NCI-H146 treated with DMSO at 0.1 percent for 48 hours (cell line): ENCODE data around the gene SERPINC1.
"Not testable (repeated sequence)": the region's sequence is repeated elsewhere in the genome, so short reads cannot be mapped to it uniquely, and the experiment has no call there.

ENCODE experiments used
- DNase-seq: peaks from one replicate; lab custom pipeline; 2025; ENCODE audit not compliant: unreplicated experiment; lab: John Stamatoyannopoulos, UW

SERPINC1 gene

GRCh38 chr1:173917149-173917548, at the start of gene SERPINC1:
SERPINC1 (minus strand) TSS chr1:173917327; CDS start chr1:173917259, 68 bp downstream.
- no peak for DNase-seq

DNA sequence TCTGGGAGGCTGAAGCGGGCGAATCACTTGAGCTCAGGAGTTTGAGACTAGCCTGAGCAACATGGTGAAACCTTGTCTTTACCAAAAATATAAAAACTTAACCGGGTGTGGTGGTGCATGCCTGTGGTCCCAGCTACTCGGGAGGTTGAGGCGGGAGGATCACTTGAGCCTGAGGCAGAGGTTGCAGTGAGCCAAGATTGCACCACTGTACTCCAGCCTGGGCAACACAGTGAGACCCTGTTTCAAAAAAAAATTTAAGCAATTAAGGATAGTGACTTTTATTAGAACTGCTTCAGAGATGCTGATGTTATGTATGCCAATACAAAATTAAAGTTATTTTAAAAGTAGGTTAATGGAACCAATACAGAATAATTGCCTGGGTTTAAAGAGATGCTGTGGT, 48.8 kb upstream of the SERPINC1 start:
- not testable (repeated sequence) for DNase-seq

GRCh38 chr1:173963477-173963876, 46.4 kb upstream of the SERPINC1 start:
- no peak for DNase-seq

- no peak for DNase-seq
Observed at GRCh38 chr1:173960625-173961024, 43.5 kb upstream of the SERPINC1 start.

GRCh38 chr1:173954179-173954578, 37.1 kb upstream of the SERPINC1 start:
- no peak for DNase-seq

DNA sequence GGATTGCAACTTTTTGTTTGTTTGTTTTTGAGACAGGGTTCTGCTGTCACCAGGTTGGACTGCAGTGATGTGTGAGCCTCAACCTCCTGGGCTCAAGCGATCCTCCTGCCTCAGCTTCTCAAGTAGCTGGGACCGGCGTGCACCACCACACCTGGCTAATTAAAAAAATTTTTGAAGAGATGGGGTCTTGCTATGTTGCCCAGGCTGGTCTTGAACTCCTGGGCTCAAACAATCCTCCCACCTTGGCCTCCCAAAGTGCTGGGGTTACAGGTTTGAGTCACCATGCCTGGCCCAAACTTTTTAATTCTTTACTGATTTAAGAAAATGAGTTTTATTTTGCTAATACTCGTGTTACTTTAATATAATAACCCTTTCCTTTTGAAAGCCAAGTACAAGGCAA, 31.5 kb upstream of the SERPINC1 start:
- DNase-seq: no peak

- DNase-seq: no peak
Observed at GRCh38 chr1:173946380-173946921, 29.3 kb upstream of the SERPINC1 start.

- no peak for DNase-seq
Observed at GRCh38 chr1:173937062-173937461, 19.9 kb upstream of the SERPINC1 start.

GRCh38 chr1:173934440-173934839, 17.3 kb upstream of the SERPINC1 start:
- DNase-seq: no peak

DNA sequence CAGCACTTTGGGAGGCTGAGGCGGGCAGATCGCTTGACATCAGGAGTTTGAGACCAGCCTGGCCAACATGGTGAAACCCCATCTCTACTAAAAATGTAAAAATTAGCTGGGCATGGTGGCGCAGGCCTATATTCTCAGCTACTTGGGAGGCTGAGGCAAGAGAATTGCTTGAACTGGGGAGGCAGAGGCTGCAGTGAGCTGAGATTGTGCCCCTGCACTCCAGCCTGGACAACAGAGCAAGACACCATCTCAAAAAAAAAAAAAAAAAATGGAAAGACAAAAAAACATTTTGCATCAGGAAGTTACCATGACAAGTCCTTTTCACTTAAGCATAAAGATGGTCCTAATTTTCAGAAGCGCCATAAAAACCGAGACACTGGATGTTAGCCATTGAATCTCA, 13.4 kb upstream of the SERPINC1 start:
- DNase-seq: not testable (repeated sequence)

DNA sequence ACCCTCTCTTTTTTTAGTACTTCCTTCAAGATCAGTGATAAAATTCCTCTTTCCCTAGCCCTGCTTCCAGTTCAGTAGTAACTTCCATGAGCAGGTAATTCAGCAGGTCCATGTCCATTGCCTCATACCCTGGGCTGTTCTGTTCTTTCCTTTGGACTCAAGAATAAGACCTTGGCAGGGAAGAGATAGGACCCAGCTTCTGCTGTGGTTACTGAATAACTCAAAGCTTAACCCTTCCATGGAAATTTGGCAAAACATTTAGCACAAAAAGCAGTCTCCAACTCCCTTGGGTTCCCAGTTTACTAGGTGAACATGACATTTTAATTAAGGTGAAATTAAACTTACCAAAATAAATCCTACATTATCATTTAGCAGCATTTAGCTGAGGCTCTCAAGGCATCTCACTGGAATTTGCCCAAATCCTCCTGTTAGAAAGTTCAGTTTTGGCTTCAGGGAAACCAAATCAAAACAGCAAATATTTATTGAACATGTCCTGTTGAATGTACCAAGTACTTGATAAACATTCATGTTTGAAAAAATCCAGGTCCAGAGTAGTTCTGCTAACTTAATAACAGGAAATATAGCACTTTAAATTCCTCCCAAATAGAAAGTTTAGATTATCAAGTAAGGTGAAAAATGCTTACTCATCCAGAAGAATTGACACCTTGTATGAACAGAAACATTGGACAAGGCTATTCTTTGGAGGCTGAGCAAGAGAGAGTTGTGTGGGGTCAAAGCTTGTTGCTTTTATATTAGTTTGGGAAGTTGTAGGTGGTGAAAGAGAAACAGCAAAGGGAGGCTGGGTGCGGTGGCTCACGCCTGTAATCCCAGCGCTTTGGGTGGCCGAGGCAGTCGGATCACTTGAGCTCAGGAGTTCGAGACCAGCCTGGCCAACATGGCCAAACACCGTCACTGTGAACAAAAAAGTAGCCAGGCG, 8.4 kb upstream of the SERPINC1 start:
- no peak for DNase-seq

- DNase-seq: no peak
Observed at GRCh38 chr1:173920861-173921260, 3.7 kb upstream of the SERPINC1 start.

DNA sequence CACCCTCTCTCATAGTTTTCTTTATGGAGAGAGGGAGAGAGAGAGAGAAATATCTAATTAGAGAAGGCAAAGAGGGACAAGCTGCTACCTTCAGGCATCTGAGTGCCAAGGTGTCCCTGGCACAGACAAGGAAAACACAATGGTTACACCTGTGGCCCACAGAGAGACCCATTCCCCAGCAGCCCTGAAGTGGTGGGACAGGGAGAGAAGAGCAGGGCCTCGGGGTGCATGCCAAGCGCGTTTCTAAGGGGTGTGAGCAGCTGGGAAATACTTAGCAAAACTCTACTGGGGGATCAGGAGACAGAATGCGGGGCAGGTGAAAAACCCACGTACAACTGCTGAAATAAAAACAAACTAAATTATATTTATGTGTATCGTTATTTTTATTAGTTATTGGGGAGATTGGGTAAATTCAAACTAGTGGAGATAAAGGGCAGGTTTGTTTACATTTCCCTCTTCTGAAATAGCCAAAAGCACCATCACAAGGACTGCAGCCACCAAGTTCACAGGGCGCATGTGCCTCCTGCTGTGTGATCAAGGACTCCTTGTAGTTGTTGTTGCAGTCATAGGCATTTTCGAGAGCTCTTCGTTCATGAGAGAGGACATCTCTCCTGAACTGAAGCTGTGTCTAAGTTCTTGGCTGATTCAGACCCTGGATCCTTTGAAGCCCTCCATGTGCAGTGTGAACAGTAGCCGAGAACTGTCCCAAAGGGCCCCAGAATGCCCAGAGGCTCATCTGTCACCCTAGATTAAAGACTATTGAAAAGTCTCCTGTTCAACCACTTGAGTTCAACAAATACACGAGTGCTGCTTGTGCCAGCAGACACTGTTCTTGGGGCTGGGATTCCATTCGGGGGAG, 737 bp upstream of the SERPINC1 start:
- DNase-seq: no peak

DNA sequence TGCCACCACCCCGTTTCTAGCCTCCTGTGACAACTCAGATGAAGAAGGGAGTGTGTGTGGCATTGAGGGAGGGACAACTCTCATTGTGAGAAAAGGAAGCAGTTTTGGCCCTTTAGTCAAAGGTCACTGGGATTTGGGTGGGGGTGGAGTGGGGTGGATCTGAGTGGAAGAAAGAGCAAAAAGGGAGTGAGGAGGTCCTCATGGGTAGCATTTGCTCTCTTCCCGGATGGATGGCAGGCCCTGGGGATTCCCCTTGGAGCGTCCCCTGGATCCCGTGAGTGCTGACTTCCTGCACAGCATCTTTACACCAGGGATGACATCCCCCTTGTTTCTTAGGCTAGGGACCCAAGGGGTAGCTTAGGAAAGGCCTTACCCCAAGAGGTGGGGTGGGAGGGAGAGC, 460 bp downstream of the SERPINC1 start:
- no peak for DNase-seq

GRCh38 chr1:173915596-173915995, 1.5 kb downstream of the SERPINC1 start:
- DNase-seq: no peak

GRCh38 chr1:173914366-173914871, 2.7 kb downstream of the SERPINC1 start:
- no peak for DNase-seq

DNA sequence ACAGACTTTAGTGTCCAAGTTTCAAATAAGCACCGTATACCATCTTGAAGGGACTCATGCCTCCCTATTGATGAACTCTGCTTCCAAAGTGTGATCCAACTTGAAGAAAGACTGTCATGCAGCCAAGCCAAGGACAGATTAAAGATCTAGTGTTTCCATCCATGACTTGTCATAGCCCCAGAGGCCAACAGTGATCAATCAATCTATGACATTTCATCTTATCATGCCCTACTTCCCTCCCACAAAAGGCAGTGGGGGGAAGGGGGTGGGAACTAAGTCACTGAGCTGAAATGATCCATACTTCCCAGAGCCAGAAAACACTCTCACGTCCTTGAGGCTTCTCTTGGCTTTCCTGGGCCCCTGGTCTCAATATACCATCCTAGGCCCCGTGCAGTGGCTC, 4.0 kb downstream of the SERPINC1 start:
- DNase-seq: no peak

- DNase-seq: no peak
Observed at GRCh38 chr1:173903827-173904531, 13.1 kb downstream of the SERPINC1 start.

GRCh38 chr1:173900992-173901391, 16.1 kb downstream of the SERPINC1 start:
- no peak for DNase-seq

DNA sequence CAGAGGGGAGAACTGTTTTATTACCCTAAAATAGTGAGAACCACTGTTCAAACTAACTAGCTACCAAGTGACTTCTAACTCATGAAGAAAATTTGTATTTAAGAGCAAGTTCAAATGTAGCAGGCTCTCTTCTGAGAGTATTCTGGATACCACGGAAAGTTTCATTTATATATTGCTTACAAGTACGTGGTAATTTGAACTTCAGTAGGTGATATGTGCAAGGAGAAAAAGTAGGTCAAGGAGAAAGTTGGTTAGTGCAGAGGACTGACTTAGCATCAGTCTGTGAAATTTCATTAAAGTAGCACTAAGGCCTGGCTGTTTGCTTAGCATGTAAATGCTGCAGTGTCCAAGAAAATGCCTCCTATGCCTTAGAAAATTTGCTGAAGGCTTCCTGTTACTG, 16.7 kb downstream of the SERPINC1 start:
- DNase-seq: no peak

DNA sequence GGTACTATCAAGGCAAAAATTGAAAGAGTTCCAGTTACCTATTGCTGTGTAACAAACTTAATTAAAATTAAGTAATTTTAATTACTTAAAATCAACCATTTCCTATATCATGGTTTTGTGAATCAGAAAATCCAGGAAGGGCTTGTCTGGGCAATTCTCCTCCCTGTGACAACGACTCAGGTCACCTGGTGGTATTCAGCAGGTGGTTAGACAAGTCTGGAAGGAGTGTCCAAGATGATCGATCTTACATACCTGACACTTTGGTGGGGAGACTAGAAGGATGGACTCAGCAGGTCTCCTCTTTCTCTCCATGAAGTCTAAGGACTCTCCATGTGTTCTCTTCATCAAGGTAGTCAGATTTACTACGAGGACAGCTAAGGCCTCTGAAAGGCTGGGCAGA, 22.9 kb downstream of the SERPINC1 start:
- no peak for DNase-seq
